Astrocyte of the cerebellum (primary cell): ENCODE data around the gene XCR1.
"Not testable (repeated sequence)": the region's sequence is repeated elsewhere in the genome, so short reads cannot be mapped to it uniquely, and the experiment has no call there.

Source experiments
- DNase-seq: peaks from one replicate; pipeline ENCODE4 v3.0.0-alpha.2; 2011; ENCODE audit warnings: low read depth
- H3K4me3 ChIP-seq: 2 replicates; pipeline ENCODE4 v1.5.1; 2011; ENCODE audit warnings: mild to moderate bottlenecking, low read depth, low read length, moderate library complexity
- in situ Hi-C: cut with HindIII; loops from 2 replicates; pipeline ENCODE4 v1.10.0; 2017; ENCODE audit warnings: low sequenced_read_pairs
- TF ChIP-seq, protein P1 (sequence below): IDR thresholded peaks from 2 replicates; pipeline ENCODE4 v1.5.1; 2012; ENCODE audit warnings: low read length, low read depth, moderate library complexity, mild to moderate bottlenecking; ENCODE audit errors: missing control alignments

The XCR1 gene

DNA sequence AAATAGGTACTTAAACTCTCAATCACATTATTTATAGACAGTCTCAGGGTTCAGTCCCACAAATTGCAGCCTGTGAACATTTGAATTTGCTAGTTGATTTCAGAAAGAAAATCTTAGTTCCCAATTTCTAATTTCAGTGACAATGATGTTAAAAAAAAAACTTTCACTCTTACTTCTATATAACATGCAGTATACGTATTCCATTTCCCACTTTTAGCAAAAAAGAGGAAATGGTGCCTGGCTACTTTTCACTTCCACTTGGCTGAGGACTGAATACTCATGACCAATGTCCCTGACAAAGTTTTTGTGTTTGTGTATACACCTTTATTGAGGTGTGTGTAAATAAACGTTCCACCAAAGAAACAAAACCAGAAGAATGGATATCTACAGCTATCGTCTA lies 32.1 kb upstream of the XCR1 start:
- in situ Hi-C loops, result no loop called here
- DNase-seq, result no peak
- TF ChIP-seq, protein P1, sequence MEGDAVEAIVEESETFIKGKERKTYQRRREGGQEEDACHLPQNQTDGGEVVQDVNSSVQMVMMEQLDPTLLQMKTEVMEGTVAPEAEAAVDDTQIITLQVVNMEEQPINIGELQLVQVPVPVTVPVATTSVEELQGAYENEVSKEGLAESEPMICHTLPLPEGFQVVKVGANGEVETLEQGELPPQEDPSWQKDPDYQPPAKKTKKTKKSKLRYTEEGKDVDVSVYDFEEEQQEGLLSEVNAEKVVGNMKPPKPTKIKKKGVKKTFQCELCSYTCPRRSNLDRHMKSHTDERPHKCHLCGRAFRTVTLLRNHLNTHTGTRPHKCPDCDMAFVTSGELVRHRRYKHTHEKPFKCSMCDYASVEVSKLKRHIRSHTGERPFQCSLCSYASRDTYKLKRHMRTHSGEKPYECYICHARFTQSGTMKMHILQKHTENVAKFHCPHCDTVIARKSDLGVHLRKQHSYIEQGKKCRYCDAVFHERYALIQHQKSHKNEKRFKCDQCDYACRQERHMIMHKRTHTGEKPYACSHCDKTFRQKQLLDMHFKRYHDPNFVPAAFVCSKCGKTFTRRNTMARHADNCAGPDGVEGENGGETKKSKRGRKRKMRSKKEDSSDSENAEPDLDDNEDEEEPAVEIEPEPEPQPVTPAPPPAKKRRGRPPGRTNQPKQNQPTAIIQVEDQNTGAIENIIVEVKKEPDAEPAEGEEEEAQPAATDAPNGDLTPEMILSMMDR, result no peak
- no peak overlapping the region for H3K4me3 ChIP-seq

DNA sequence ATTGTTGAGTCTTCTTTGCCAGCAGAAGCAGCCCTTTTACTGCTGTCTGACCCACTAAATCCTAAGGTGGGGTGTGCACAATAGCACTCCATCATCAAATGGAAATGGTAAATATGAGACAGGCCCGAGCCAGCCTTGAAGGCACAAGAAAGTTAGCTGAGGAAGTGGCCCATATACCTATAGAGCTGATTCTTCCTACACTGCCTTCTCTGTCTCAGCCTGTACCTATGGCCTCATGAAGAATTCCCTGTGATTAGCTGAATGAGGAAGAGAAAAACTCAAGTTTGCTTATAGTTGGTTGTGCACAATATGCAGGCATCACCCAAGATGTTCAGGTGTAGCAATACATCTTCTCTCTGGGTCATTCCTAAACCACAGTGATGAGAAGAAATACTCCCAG lies 31.7 kb upstream of the XCR1 start:
- in situ Hi-C loops, result no loop called here
- TF ChIP-seq, protein P1, result no peak
- no peak for DNase-seq
- H3K4me3 ChIP-seq, result no peak overlapping the region

DNA sequence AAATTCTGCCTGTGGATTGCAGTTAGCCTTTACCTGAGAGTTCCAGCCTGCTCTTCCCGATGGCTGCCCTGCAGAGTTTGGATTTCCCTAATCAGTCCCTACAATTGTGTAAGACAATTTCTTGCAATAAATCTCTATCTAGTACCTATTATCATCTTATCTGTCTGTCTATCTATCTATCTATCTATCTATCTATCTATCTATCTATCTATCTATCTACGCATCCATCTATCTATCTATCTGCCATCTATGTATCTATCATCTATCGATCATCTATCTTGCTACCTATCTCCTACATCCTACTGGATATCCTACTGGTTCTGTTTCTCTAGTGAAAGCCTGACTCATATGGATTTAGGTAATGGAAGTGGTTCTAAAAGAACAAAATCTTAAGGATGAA lies 30.4 kb upstream of the XCR1 start:
- in situ Hi-C loops, result no loop called here
- TF ChIP-seq, protein P1, result no peak

DNA sequence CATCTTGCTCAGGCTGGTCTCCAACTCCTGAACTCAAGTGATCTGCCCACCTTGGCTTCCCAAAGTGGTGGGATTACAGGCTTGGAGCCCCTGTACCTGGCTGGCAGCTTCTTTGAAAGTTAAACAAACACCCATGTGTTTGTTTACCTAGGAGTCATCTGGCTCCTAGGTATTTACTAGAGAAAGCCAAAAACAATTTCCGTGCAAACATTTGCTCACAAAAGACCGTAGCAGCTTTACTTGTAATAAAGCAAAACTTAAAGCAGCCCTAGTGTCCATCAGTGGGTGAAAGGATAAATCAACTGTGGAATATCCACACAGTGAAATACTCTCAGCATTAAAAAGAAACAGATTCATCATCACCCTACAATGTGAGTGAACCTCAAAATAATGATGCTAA lies 29.4 kb upstream of the XCR1 start:
- TF ChIP-seq, protein P1, result no peak
- H3K4me3 ChIP-seq, result no peak overlapping the region
- DNase-seq, result no peak
- in situ Hi-C loops, result no loop called here

More for the DNA sequence above, 30.4 kb upstream of the XCR1 start:
- H3K4me3 ChIP-seq, result no peak overlapping the region
- DNase-seq, result no peak

DNA sequence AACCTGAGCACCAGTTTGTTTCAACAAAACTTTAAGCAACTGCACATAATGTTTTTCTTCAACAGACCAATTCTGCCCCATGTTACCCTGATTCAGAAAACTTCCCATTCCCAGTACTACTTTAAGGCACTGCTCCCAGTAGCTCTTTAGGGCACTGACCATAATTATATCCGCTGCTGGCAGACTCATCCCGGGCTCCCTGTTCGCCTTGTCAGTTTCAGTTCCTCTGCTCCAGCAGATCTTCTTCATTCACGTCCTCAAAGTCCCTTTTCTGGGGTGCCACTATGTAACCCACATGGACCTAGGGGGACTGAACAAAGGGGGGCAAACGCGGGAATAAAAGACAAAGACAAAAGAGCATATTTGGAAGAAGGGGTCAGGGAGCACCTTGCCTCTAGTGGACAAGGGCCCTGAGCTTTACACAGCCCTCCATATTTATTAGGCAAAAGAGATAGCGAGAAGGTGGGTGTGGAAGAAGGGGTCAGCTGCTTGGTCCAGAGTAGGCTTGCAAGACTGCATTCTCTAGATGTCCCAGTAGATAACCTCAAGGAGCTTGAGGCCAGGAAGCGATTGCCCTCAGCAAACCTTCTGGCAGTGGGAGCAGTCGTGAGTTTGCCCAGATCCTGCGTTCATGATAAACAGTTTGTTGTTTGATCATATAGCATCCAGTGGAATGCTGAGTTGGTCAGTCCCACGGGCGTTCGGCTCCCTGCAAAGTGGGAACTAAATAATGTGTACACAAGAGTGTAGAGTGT lies 26.7 kb upstream of the XCR1 start:
- in situ Hi-C loops, H3K4me3 ChIP-seq, DNase-seq: not testable (repeated sequence)

DNA sequence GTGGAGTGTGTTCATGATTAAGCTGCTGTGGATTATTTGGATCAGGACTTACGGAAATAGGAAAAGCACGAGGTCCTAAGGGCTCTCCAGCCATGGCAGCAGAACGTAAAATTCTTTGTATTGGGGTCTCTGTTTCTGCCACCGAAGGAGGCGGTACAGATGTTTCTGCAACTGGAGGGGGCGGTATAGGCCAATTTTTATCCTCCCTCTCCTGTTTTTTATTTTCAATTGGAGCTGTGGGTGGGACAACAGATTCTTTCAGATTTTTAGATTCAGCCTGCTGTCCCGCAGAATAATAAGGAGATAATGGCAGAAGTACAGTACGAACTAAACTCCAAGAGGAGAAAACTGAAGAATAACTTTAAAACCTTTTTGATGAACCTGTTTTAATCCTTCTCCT lies 26.0 kb upstream of the XCR1 start:
- in situ Hi-C loops, H3K4me3 ChIP-seq, DNase-seq: not testable (repeated sequence)

DNA sequence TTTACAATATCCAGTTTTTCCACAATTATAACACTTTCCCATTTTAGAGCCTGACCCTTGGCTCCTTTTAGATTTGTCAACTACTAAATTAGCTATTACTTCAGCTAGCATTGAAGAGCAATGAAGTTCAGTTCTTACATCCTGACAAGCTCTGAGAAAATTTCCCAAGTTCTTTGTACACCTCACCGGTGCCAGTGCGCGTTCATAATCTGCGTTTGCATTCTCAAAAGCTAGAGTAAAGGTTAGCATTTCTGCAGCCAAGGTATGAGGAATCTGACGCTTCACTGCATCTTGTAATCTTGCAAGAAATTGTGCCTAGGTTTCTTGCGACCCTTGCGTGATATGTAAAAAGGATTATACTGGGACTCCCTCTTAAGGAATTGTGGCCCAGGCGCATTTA lies 25.2 kb upstream of the XCR1 start:
- no peak overlapping the region for H3K4me3 ChIP-seq
- in situ Hi-C loops, result no loop called here
- TF ChIP-seq, protein P1, result no peak
- DNase-seq, result no peak

DNA sequence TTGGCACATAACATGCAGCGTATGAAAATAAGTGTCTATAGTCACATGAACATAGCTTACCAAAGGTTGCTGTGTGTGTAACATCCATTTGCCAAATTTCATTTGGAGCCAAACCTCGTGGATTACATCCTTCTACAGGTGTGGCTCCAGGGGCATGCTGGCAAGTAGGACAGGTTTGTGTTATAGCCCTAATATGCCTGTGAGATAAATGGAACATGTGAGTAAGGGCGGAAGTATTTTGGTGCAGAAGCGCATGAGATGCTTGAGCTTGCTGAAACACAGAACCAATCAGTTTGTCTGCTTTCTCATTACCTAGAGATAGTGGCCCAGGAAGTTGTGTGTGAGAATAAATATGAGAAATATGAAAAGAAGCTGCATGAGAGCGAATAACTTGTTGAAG lies 21.8 kb upstream of the XCR1 start:
- DNase-seq, result no peak
- in situ Hi-C loops, result no loop called here
- TF ChIP-seq, protein P1, result no peak
- H3K4me3 ChIP-seq, result no peak overlapping the region

DNA sequence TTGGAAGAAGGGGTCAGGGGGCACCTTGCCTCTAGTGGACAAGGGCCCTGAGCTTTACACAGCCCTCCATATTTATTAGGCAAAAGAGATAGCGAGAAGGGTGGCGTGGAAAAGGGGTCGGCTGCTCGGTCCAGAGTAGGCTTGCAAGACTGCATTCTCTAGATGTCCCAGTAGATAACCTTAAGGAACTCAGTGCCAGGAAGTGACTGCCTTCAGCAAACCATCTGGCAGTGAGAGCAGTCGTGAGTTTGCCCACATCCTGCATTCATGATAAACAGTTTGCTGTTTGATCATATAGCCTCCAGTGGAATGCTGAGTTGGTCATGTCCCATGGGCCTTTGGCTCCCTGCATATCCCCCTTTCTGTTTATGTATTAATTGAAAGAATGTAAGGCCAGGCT lies 18.9 kb upstream of the XCR1 start:
- in situ Hi-C loops, DNase-seq, H3K4me3 ChIP-seq: not testable (repeated sequence)
